HEK293 (cell line): ENCODE data around the gene ZDHHC9.

Experiments used
- CTCF ChIA-PET: fragments of 350-600 bp; formaldehyde crosslinking; extraction: SDS; loops from one replicate; lab custom pipeline; 2021; ENCODE audit warnings: antibody characterized with exemption; lab: Yijun Ruan, JAX
- POLR2A ChIA-PET: fragments of 300-600 bp; formaldehyde crosslinking; extraction: SDS; loops from one replicate; lab custom pipeline; 2020; ENCODE audit warnings: antibody characterized with exemption, inconsistent platforms; lab: Yijun Ruan, JAX
- H3K27ac ChIP-seq: fragments of 200-500 bp; sonication (Bioruptor generic); 2 replicates; pipeline ENCODE4 v1.5.1; 2014; ENCODE audit warnings: low read depth, low read length, control low read depth, inconsistent platforms; ENCODE audit errors: extremely low read depth
- H3K36me3 ChIP-seq, 2 experiments: fragments of 200-500 bp in 1 of 2; sonication (Bioruptor generic) in 1 of 2; 1 replicate in 1 of 2; 2 replicates in 1 of 2; pipeline ENCODE4 v1.5.1; 2014 to 2017; ENCODE audit warnings: inconsistent platforms in 2 of 2, low read length in 2 of 2; ENCODE audit not compliant: control insufficient read depth in 2 of 2, insufficient read depth in 1 of 2
- H3K4me1 ChIP-seq: fragments of 200-500 bp; sonication (Bioruptor generic); 2 replicates; pipeline ENCODE4 v1.5.1; 2014; ENCODE audit warnings: mild to moderate bottlenecking, low read length, inconsistent platforms; ENCODE audit not compliant: control insufficient read depth, insufficient read depth
- H3K4me3 ChIP-seq: 2 replicates; pipeline ENCODE4 v1.5.1; 2011; ENCODE audit warnings: low read depth, mild to moderate bottlenecking, control low read depth, low read length, moderate library complexity
- H3K9me3 ChIP-seq: fragments of 200-500 bp; sonication (Bioruptor generic); 2 replicates; pipeline ENCODE4 v1.5.1; 2014; ENCODE audit warnings: low read depth, low read length, inconsistent platforms; ENCODE audit not compliant: control insufficient read depth, insufficient read depth
- AEBP2 ChIP-seq: fragments of 450-650 bp; formaldehyde crosslinking; IDR thresholded peaks from 2 replicates; pipeline ENCODE4 v1.5.1; 2016; ENCODE audit warnings: missing biosample characterization, missing genetic modification characterization, borderline replicate concordance
- INSM2 ChIP-seq: fragments of 450-650 bp; formaldehyde crosslinking; IDR thresholded peaks from 2 replicates; pipeline ENCODE4 v1.5.1; 2016; ENCODE audit warnings: missing biosample characterization, missing genetic modification characterization
- PRDM2 ChIP-seq: fragments of 450-650 bp; formaldehyde crosslinking; IDR thresholded peaks from 2 replicates; pipeline ENCODE4 v1.5.1; 2016; ENCODE audit warnings: missing biosample characterization, missing genetic modification characterization, borderline replicate concordance
- SETDB1 ChIP-seq: IDR thresholded peaks from one replicate; pipeline ENCODE4 v1.6.1; 2017; ENCODE audit warnings: mild to moderate bottlenecking, low read length, moderate library complexity, mixed read lengths; ENCODE audit not compliant: insufficient read length
- SP2 ChIP-seq: fragments of 450-650 bp; formaldehyde crosslinking; IDR thresholded peaks from 2 replicates; pipeline ENCODE4 v1.5.1; 2016; ENCODE audit warnings: missing biosample characterization, missing genetic modification characterization
- SP7 ChIP-seq: fragments of 450-650 bp; formaldehyde crosslinking; IDR thresholded peaks from 2 replicates; pipeline ENCODE4 v1.5.1; 2016; ENCODE audit warnings: missing biosample characterization, missing genetic modification characterization
- ZBTB6 ChIP-seq: fragments of 450-650 bp; formaldehyde crosslinking; IDR thresholded peaks from 2 replicates; pipeline ENCODE4 v1.5.1; 2017; ENCODE audit warnings: missing biosample characterization, missing genetic modification characterization
- ZNF175 ChIP-seq: fragments of 450-650 bp; formaldehyde crosslinking; IDR thresholded peaks from 2 replicates; pipeline ENCODE4 v1.5.1; 2016; ENCODE audit warnings: missing biosample characterization, missing genetic modification characterization
- ZNF280D ChIP-seq: fragments of 450-650 bp; formaldehyde crosslinking; IDR thresholded peaks from 2 replicates; pipeline ENCODE4 v1.5.1; 2016; ENCODE audit warnings: missing biosample characterization, missing genetic modification characterization
- ZNF324 ChIP-seq: fragments of 450-650 bp; formaldehyde crosslinking; IDR thresholded peaks from 2 replicates; pipeline ENCODE4 v1.5.1; 2016; ENCODE audit warnings: missing biosample characterization, missing genetic modification characterization
- ZNF394 ChIP-seq: fragments of 450-650 bp; formaldehyde crosslinking; IDR thresholded peaks from 2 replicates; pipeline ENCODE4 v1.5.1; 2016; ENCODE audit warnings: missing biosample characterization, missing genetic modification characterization, mild to moderate bottlenecking, moderate library complexity, borderline replicate concordance
- ZNF510 ChIP-seq: fragments of 450-650 bp; formaldehyde crosslinking; IDR thresholded peaks from 2 replicates; pipeline ENCODE4 v1.5.1; 2018; ENCODE audit warnings: mild to moderate bottlenecking, missing genetic modification characterization, missing biosample characterization; ENCODE audit not compliant: insufficient replicate concordance
- ZNF610 ChIP-seq: fragments of 450-650 bp; formaldehyde crosslinking; IDR thresholded peaks from 2 replicates; pipeline ENCODE4 v1.5.1; 2016; ENCODE audit warnings: missing biosample characterization, missing genetic modification characterization, borderline replicate concordance
- ZNF626 ChIP-seq: fragments of 450-650 bp; sonication (Bioruptor Pico); formaldehyde crosslinking; IDR thresholded peaks from 2 replicates; pipeline ENCODE4 v1.5.1; 2018; ENCODE audit warnings: missing biosample characterization, missing genetic modification characterization, inconsistent platforms
- ZSCAN18 ChIP-seq: fragments of 450-650 bp; formaldehyde crosslinking; IDR thresholded peaks from 2 replicates; pipeline ENCODE4 v1.5.1; 2016; ENCODE audit warnings: missing biosample characterization, missing genetic modification characterization
- ZSCAN30 ChIP-seq: fragments of 450-650 bp; IDR thresholded peaks from 2 replicates; pipeline ENCODE4 v1.5.1; 2018; ENCODE audit warnings: missing biosample characterization, mild to moderate bottlenecking, missing genetic modification characterization, moderate library complexity

The ZDHHC9 gene

GRCh38 chrX:129786210-129786651, 57.5 kb downstream of the ZDHHC9 start:
- Histone ChIP-seq H3K4me1 (no peaks in the 10 kb centered on the region), H3K27ac (no peak overlapping the region), H3K4me3 (no peak overlapping the region), H3K9me3 (no peaks in the 10 kb centered on the region), H3K36me3 (no peaks in the 10 kb centered on the region)
- ChIA-PET CTCF (no interaction called here), POLR2A (no interaction called here)
- TF ChIP-seq AEBP2 (no peak), INSM2 (tag by site-specific recombination) (no peak), SP2 (tag by site-specific recombination) (no peak), SETDB1 (no peak), ZSCAN18 (tag by site-specific recombination) (no peak), ZNF280D (tag by site-specific recombination) (no peak), SP7 (tag by site-specific recombination) (no peak), ZNF610 (no peak), ZSCAN30 (tag by site-specific recombination) (no peak), ZNF510 (no peak), ZNF324 (tag by site-specific recombination) (no peak), ZNF394 (no peak), ZNF175 (tag by site-specific recombination) (no peak)

GRCh38 chrX:129785160-129785947, 58.3 kb downstream of the ZDHHC9 start:
- Histone ChIP-seq H3K4me1 (no peaks in the 10 kb centered on the region), H3K4me3 (no peak overlapping the region), H3K27ac (no peak overlapping the region), H3K36me3 (no peaks in the 10 kb centered on the region), H3K9me3 (no peaks in the 10 kb centered on the region)
- CTCF ChIA-PET: interaction anchor here (0.7 to 1.0 kb wide), 2 partner anchors 166 to 275 kb away, joined by 3 read pairs; no protein-coding TSS in a partner anchor
- POLR2A ChIA-PET: no interaction called here
- no peak for TF ChIP-seq ZNF626
- no peak for TF ChIP-seq ZBTB6
- TF ChIP-seq ZNF324 (tag by site-specific recombination): no peak
- TF ChIP-seq ZNF610: no peak
- TF ChIP-seq PRDM2: no peak
- TF ChIP-seq AEBP2: no peak
